ENCODE measurements around the gene SPAST. TPM values are rescaled to one million over a fixed set of nuclear protein-coding genes. Genes with fewer than 3 reads are reported as not detected.

SPAST gene
- total and polyA plus RNA-seq, 2 of the 13 experiments (the other 11 are each of a cell fraction or from before 2014, with no cell fraction given) = 11.5 to 40.4 TPM

- TF ChIP-seq PREB (CRISPR knock-in tag; IDR thresholded peaks at IDR 0.05) (no peak), HOXA5 (CRISPR knock-in tag; IDR thresholded peaks at IDR 0.05) (no peak), NFKB2 (CRISPR knock-in tag; IDR thresholded peaks at IDR 0.05; ENCODE audit: borderline replicate concordance) (no peak), ZZZ3 (CRISPR knock-in tag; IDR thresholded peaks at IDR 0.05; ENCODE audit: borderline replicate concordance) (no peak), ZNF224 (CRISPR knock-in tag; IDR thresholded peaks at IDR 0.05) (no peak), BCL6 (CRISPR knock-in tag; IDR thresholded peaks at IDR 0.05) (peak; percentile 26; the same call in 1 of the 2 replicates), MXD4 (CRISPR knock-in tag; IDR thresholded peaks at IDR 0.05) (peak; percentile 56; the same call in 1 of the 2 replicates), DPF2 (CRISPR knock-in tag; IDR thresholded peaks at IDR 0.05; ENCODE audit: borderline replicate concordance, low read depth) (no peak), HMGXB4 (CRISPR knock-in tag; IDR thresholded peaks at IDR 0.05; ENCODE audit: borderline replicate concordance in 1 of 2, low read depth in 1 of 2) (no peak; a peak in 1 of 4 replicates), GATAD1 (CRISPR knock-in tag; IDR thresholded peaks at IDR 0.05) (no peak), MLXIP (CRISPR knock-in tag; IDR thresholded peaks at IDR 0.05; ENCODE audit: borderline replicate concordance) (no peak), JUND (CRISPR knock-in tag; IDR thresholded peaks at IDR 0.05) (no peak), SRSF1 (optimal IDR thresholded peaks at IDR 0.05; ENCODE audit: low read depth, low read length) (no peak), ZNF615 (CRISPR knock-in tag; IDR thresholded peaks at IDR 0.05; ENCODE audit: borderline replicate concordance) (no peak), JDP2 (CRISPR knock-in tag; IDR thresholded peaks at IDR 0.05; ENCODE audit: borderline replicate concordance) (no peak), ZNF549 (CRISPR knock-in tag; IDR thresholded peaks at IDR 0.05) (no peak), SMAD9 (CRISPR knock-in tag; IDR thresholded peaks at IDR 0.05) (no peak), GPBP1L1 (CRISPR knock-in tag; IDR thresholded peaks at IDR 0.05) (no peak), ZNF562 (CRISPR knock-in tag; IDR thresholded peaks at IDR 0.05; ENCODE audit: borderline replicate concordance) (no peak), ZBTB34 (CRISPR knock-in tag; IDR thresholded peaks at IDR 0.05) (no peak)
Observed at GRCh38 chr2:32064021-32064601, 755 bp downstream of the SPAST start (continued).

Data from HepG2 (cell line).